Neural cell (in vitro differentiated cells): Measurements from ENCODE around the gene MICB. TPM values are rescaled to one million over a fixed set of nuclear protein-coding genes. Genes with fewer than 3 reads are reported as not detected.

ENCODE experiments used
- H2AFZ ChIP-seq: fragments of 200-600, 300-800 bp; sonication (generic), shearing (Covaris generic); 2 replicates; pipeline ENCODE4 v1.6.0; 2014; ENCODE audit warnings: low read depth, mild to moderate bottlenecking, antibody characterized with exemption, low read length, moderate library complexity
- H3F3A ChIP-seq: fragments of 200-600 bp; shearing (Covaris generic); 2 replicates; pipeline ENCODE4 v1.6.1; 2016; ENCODE audit warnings: mild to moderate bottlenecking, moderate library complexity, mixed read lengths, antibody characterized with exemption, low read length; ENCODE audit not compliant: insufficient read depth, poor library complexity, severe bottlenecking
- H3K27ac ChIP-seq: fragments of 200-600, 300-800 bp; sonication (generic), shearing (Covaris generic); 2 replicates; pipeline ENCODE4 v1.5.1; 2014; ENCODE audit warnings: mild to moderate bottlenecking, low read length, moderate library complexity
- H3K27me3 ChIP-seq: fragments of 300-800, 200-600 bp; sonication (generic), shearing (Covaris generic); 2 replicates; pipeline ENCODE4 v1.6.0; 2014; ENCODE audit warnings: mild to moderate bottlenecking, low read depth, low read length, moderate library complexity; ENCODE audit not compliant: insufficient read depth
- H3K36me3 ChIP-seq: fragments of 300-800, 200-600 bp; sonication (generic), shearing (Covaris generic); 2 replicates; pipeline ENCODE4 v1.5.1; 2014; ENCODE audit warnings: mild to moderate bottlenecking, antibody characterized with exemption, low read length, moderate library complexity; ENCODE audit not compliant: insufficient read depth
- H3K4me2 ChIP-seq: fragments of 300-800, 200-600 bp; sonication (generic), shearing (Covaris generic); 2 replicates; pipeline ENCODE4 v1.6.0; 2014; ENCODE audit warnings: mild to moderate bottlenecking, low read length
- H3K4me3 ChIP-seq: fragments of 300-800, 200-600 bp; sonication (generic), shearing (Covaris generic); 2 replicates; pipeline ENCODE4 v1.5.1; 2014; ENCODE audit warnings: mild to moderate bottlenecking, low read length, moderate library complexity
- H3K79me2 ChIP-seq: fragments of 200-600 bp; shearing (Covaris generic); replicated peaks from 2 replicates; pipeline ENCODE4 v1.6.0; 2014; ENCODE audit warnings: mild to moderate bottlenecking, low read length, moderate library complexity; ENCODE audit not compliant: insufficient read depth
- H3K9ac ChIP-seq: fragments of 300-800, 200-600 bp; sonication (generic), shearing (Covaris generic); 2 replicates; pipeline ENCODE4 v1.6.1; 2016; ENCODE audit warnings: mild to moderate bottlenecking, low read length, mixed read lengths
- H3K9me2 ChIP-seq: fragments of 200-600 bp; shearing (Covaris generic); 2 replicates; pipeline ENCODE4 v1.6.1; 2016; ENCODE audit warnings: mild to moderate bottlenecking, low read length, mixed read lengths; ENCODE audit not compliant: insufficient read depth
- H3K9me3 ChIP-seq: fragments of 200-600, 300-800 bp; sonication (generic), shearing (Covaris generic); 2 replicates; pipeline ENCODE4 v1.6.1; 2016; ENCODE audit warnings: mild to moderate bottlenecking, mixed run types, low read length, moderate library complexity, mixed read lengths
- H4K20me1 ChIP-seq: fragments of 200-600 bp; shearing (Covaris generic); 2 replicates; pipeline ENCODE4 v1.6.1; 2016; ENCODE audit warnings: mild to moderate bottlenecking, mixed run types; ENCODE audit not compliant: insufficient read depth
- CTCF ChIP-seq: fragments of 450-650 bp; IDR thresholded peaks from 2 replicates; pipeline ENCODE4 v1.5.1; 2014; ENCODE audit warnings: antibody characterized with exemption, mild to moderate bottlenecking, moderate library complexity; ENCODE audit not compliant: poor library complexity, severe bottlenecking
- EP300 ChIP-seq: fragments of 450-650 bp; conservative IDR thresholded peaks from 2 replicates; pipeline ENCODE4 v1.6.1; 2014; ENCODE audit warnings: antibody characterized with exemption, mild to moderate bottlenecking, moderate library complexity; ENCODE audit not compliant: poor library complexity, severe bottlenecking
- EZH2 ChIP-seq: fragments of 200-600, 300-800 bp; shearing (Covaris generic), sonication (generic); IDR thresholded peaks from 2 replicates; pipeline ENCODE4 v1.6.1; 2014; ENCODE audit warnings: antibody characterized with exemption, low read length, borderline replicate concordance, mild to moderate bottlenecking; ENCODE audit not compliant: insufficient read depth, poor library complexity, severe bottlenecking
- MXI1 ChIP-seq: fragments of 450-650 bp; conservative IDR thresholded peaks from 2 replicates; pipeline ENCODE4 v1.6.1; 2014; ENCODE audit warnings: antibody characterized with exemption, mild to moderate bottlenecking; ENCODE audit not compliant: poor library complexity, severe bottlenecking
- POLR2AphosphoS5 ChIP-seq: IDR thresholded peaks from 2 replicates; pipeline ENCODE4 v1.6.1; 2012
- TAF1 ChIP-seq: IDR thresholded peaks from 2 replicates; pipeline ENCODE4 v1.6.1; 2012; ENCODE audit warnings: low read depth
- polyA plus RNA-seq: library from polyadenylated mRNA; depleted of rRNA; stranded (reverse); fragments of >200 nt; gene quantifications from 2 replicates; pipeline ENCODE4 v1.2.3, GENCODE V29; 2014
- TF ChIP-seq, protein P1 (sequence below): IDR thresholded peaks from 2 replicates; pipeline ENCODE4 v1.6.1; 2012; ENCODE audit warnings: borderline replicate concordance

MICB gene
- polyA plus RNA-seq, 1 donor from 2014 or later, result not detected

DNA sequence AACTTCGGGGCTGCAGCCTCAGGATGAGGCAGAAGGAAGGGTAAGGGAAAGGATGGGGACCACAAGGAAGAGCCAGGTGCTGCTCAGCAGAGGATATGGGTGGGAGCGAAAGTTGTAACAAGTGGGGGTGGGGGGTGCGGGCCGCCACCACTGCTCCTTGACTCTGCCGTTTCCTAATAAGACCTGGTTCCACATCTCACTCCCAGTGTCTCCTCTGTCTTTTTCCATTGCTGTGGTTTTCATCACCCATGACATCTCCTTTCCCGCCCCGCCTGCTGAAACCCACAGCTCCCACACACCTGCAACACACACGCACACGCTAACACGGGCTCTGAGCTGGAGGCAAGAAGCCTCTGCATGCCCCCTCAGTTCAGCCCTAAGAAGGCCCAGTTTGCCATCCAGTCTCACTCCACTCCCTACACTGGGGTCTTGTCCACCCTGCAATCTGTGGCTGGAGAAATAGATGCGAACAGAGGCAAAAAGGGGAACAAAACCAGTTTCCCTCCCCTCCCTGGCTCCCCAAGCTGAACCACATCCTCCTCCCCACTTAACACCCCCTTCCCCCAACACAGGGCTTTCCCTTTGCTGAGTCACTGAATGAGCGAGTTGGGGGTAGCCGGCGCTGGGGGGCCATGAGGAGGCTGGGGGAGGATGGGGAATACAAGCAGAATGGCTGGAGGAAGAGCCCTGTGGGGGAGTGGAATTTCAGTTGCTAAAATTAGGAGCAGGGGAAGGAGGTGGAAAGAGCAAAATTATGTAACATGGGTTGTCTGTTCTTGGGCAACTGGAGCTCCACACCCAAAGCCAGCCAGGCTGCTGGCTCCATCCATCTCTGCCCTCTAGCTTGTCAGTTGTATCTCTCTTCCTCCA lies 60.9 kb downstream of the MICB start:
- Histone ChIP-seq H3K4me3 (no peak overlapping the region), H3K36me3 (no peaks in the 10 kb centered on the region), H3K9me2 (no peaks in the 10 kb centered on the region), H3K4me2 (no peak overlapping the region), H3K27ac (no peak overlapping the region), H2AFZ (no peak overlapping the region), H3K9ac (no peak overlapping the region), H4K20me1 (no peaks in the 10 kb centered on the region), H3K9me3 (no peaks in the 10 kb centered on the region), H3F3A (no peaks in the 10 kb centered on the region), H3K79me2 (peaks cover 9% of the 10 kb centered on the region), H3K27me3 (no peaks in the 10 kb centered on the region)
- TF ChIP-seq CTCF, result no peak
- no peak for TF ChIP-seq EZH2
- no peak for TF ChIP-seq MXI1
- no peak for TF ChIP-seq EP300
- TF ChIP-seq, protein P1, sequence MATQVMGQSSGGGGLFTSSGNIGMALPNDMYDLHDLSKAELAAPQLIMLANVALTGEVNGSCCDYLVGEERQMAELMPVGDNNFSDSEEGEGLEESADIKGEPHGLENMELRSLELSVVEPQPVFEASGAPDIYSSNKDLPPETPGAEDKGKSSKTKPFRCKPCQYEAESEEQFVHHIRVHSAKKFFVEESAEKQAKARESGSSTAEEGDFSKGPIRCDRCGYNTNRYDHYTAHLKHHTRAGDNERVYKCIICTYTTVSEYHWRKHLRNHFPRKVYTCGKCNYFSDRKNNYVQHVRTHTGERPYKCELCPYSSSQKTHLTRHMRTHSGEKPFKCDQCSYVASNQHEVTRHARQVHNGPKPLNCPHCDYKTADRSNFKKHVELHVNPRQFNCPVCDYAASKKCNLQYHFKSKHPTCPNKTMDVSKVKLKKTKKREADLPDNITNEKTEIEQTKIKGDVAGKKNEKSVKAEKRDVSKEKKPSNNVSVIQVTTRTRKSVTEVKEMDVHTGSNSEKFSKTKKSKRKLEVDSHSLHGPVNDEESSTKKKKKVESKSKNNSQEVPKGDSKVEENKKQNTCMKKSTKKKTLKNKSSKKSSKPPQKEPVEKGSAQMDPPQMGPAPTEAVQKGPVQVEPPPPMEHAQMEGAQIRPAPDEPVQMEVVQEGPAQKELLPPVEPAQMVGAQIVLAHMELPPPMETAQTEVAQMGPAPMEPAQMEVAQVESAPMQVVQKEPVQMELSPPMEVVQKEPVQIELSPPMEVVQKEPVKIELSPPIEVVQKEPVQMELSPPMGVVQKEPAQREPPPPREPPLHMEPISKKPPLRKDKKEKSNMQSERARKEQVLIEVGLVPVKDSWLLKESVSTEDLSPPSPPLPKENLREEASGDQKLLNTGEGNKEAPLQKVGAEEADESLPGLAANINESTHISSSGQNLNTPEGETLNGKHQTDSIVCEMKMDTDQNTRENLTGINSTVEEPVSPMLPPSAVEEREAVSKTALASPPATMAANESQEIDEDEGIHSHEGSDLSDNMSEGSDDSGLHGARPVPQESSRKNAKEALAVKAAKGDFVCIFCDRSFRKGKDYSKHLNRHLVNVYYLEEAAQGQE, result no peak

- Histone ChIP-seq H3K9me3 (no peaks in the 10 kb centered on the region), H2AFZ (no peak overlapping the region), H3K9ac (no peak overlapping the region), H3K9me2 (no peaks in the 10 kb centered on the region), H3K27me3 (no peaks in the 10 kb centered on the region), H3K4me2 (no peak overlapping the region), H3K27ac (no peak overlapping the region), H4K20me1 (no peaks in the 10 kb centered on the region), H3F3A (no peaks in the 10 kb centered on the region), H3K79me2 (peaks cover 2% of the 10 kb centered on the region), H3K4me3 (no peak overlapping the region), H3K36me3 (no peaks in the 10 kb centered on the region)
- TF ChIP-seq EZH2, result no peak
- TF ChIP-seq EP300, result no peak
- no peak for TF ChIP-seq POLR2AphosphoS5
- TF ChIP-seq, protein P1, result no peak
- no peak for TF ChIP-seq TAF1
Observed at GRCh38 chr6:31559606-31559957, 61.6 kb downstream of the MICB start.
